ENCODE data around the gene KLK13. TPM values are rescaled to one million over a fixed set of nuclear protein-coding genes. Genes with fewer than 3 reads are reported as not detected.

The KLK13 gene
- total RNA-seq, 1 experiment from 2014 or later: not detected

DNA sequence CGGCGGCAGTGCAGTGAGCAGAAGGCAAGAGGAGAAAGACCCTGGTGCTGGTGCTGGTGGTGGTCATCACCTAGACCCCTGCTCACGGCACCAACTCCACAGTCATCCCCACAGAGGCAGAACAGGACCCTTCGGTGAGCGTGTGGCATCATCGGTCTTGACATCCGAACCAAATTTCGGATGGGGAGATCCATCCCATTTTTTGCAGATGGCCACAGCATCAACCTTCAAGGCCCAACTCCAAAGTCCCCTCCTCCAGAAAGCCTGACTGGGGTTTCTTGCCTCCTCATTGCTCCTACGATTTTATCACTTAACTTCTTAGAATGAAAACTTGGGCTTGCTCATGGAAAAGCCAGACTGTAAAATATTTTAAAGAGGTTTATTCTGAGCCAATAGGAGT lies 21.4 kb downstream of the KLK13 start:
- BruUV-seq (replicated peaks): no TSS peak
- intact Hi-C loops (cut with micrococcal nuclease; ENCODE audit: unreplicated experiment): no loop called here
- POLR2A ChIA-PET (ENCODE audit: low non-redundant PET): no interaction called here
- no peak overlapping the region for H3K27ac ChIP-seq (ENCODE audit: low read depth, low read length, poor library complexity, severe bottlenecking)
- no peaks in the 10 kb centered on the region for H3K4me1 ChIP-seq (ENCODE audit: insufficient read depth, low read length, poor library complexity, severe bottlenecking)
- no peak for DNase-seq (ENCODE audit: low spot score)
- H3K36me3 ChIP-seq (ENCODE audit: insufficient read depth, low read length, poor library complexity, severe bottlenecking): no peaks in the 10 kb centered on the region
- H3K4me3 ChIP-seq (ENCODE audit: low read depth, low read length, poor library complexity, severe bottlenecking): no peak overlapping the region
- no peaks in the 10 kb centered on the region for H3K27me3 ChIP-seq (replicated peaks; ENCODE audit: insufficient read depth, low read depth, low read length, poor library complexity)
- TF ChIP-seq, protein P1, sequence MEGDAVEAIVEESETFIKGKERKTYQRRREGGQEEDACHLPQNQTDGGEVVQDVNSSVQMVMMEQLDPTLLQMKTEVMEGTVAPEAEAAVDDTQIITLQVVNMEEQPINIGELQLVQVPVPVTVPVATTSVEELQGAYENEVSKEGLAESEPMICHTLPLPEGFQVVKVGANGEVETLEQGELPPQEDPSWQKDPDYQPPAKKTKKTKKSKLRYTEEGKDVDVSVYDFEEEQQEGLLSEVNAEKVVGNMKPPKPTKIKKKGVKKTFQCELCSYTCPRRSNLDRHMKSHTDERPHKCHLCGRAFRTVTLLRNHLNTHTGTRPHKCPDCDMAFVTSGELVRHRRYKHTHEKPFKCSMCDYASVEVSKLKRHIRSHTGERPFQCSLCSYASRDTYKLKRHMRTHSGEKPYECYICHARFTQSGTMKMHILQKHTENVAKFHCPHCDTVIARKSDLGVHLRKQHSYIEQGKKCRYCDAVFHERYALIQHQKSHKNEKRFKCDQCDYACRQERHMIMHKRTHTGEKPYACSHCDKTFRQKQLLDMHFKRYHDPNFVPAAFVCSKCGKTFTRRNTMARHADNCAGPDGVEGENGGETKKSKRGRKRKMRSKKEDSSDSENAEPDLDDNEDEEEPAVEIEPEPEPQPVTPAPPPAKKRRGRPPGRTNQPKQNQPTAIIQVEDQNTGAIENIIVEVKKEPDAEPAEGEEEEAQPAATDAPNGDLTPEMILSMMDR (conservative IDR thresholded peaks at IDR 0.05; ENCODE audit: low read depth, low read length): no peak
- no peak for TF ChIP-seq EZH2 (IDR thresholded peaks at IDR 0.05; ENCODE audit: borderline replicate concordance, low read depth, low read length, poor library complexity, severe bottlenecking)
- H3K9me3 ChIP-seq (ENCODE audit: low read depth, low read length, poor library complexity, severe bottlenecking): no peaks in the 10 kb centered on the region
- CTCF ChIA-PET: no interaction called here

DNA sequence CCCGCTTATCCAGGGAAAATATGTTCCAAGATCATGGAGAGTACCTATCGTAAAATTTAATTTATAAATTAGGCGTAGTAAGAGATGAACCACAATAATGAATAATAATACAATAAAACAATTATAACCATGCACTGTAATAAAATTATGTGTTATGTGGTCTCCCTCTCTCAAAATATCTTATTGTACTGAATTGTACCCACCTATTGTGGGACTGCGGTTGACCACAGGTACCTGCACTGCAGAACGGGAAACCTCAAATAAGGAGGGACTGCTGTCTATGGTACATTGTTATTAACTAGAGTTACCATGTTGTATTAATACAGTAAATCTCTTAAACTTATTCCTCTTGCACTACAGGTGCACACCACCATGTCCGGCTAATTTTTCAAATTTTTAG lies 24.7 kb downstream of the KLK13 start:
- TF ChIP-seq EZH2 (IDR thresholded peaks at IDR 0.05; ENCODE audit: borderline replicate concordance, low read depth, low read length, poor library complexity, severe bottlenecking): no peak
- TF ChIP-seq, protein P1 (conservative IDR thresholded peaks at IDR 0.05; ENCODE audit: low read depth, low read length): no peak
- DNase-seq (ENCODE audit: low spot score): no peak
- BruUV-seq (replicated peaks): no TSS peak
- intact Hi-C loops (cut with micrococcal nuclease; ENCODE audit: unreplicated experiment): no loop called here
- Histone ChIP-seq H3K27ac (ENCODE audit: low read depth, low read length, poor library complexity, severe bottlenecking) (no peak overlapping the region), H3K4me1 (ENCODE audit: insufficient read depth, low read length, poor library complexity, severe bottlenecking) (no peaks in the 10 kb centered on the region), H3K27me3 (replicated peaks; ENCODE audit: insufficient read depth, low read depth, low read length, poor library complexity) (no peaks in the 10 kb centered on the region), H3K9me3 (ENCODE audit: low read depth, low read length, poor library complexity, severe bottlenecking) (no peaks in the 10 kb centered on the region), H3K4me3 (ENCODE audit: low read depth, low read length, poor library complexity, severe bottlenecking) (no peak overlapping the region), H3K36me3 (ENCODE audit: insufficient read depth, low read length, poor library complexity, severe bottlenecking) (no peaks in the 10 kb centered on the region)
- ChIA-PET CTCF (no interaction called here), POLR2A (ENCODE audit: low non-redundant PET) (no interaction called here)

- no peak overlapping the region for H3K27ac ChIP-seq (ENCODE audit: low read depth, low read length, poor library complexity, severe bottlenecking)
- peaks cover 4% of the 10 kb centered on the region for H3K27me3 ChIP-seq (replicated peaks; ENCODE audit: insufficient read depth, low read depth, low read length, poor library complexity)
- TF ChIP-seq, protein P1 (conservative IDR thresholded peaks at IDR 0.05; ENCODE audit: low read depth, low read length): no peak
- no peak for TF ChIP-seq EZH2 (IDR thresholded peaks at IDR 0.05; ENCODE audit: borderline replicate concordance, low read depth, low read length, poor library complexity, severe bottlenecking)
- no peaks in the 10 kb centered on the region for H3K4me1 ChIP-seq (ENCODE audit: insufficient read depth, low read length, poor library complexity, severe bottlenecking)
- no peaks in the 10 kb centered on the region for H3K36me3 ChIP-seq (ENCODE audit: insufficient read depth, low read length, poor library complexity, severe bottlenecking)
- H3K4me3 ChIP-seq (ENCODE audit: low read depth, low read length, poor library complexity, severe bottlenecking): no peak overlapping the region
- intact Hi-C loops (cut with micrococcal nuclease; ENCODE audit: unreplicated experiment): no loop called here
- ChIA-PET CTCF (interaction anchor here (0.7 kb wide), 1 partner anchor 19 kb away, joined by 4 read pairs; no protein-coding TSS in a partner anchor), POLR2A (ENCODE audit: low non-redundant PET) (no interaction called here)
- DNase-seq (ENCODE audit: low spot score): no peak
- BruUV-seq (replicated peaks): no TSS peak
- no peaks in the 10 kb centered on the region for H3K9me3 ChIP-seq (ENCODE audit: low read depth, low read length, poor library complexity, severe bottlenecking)
Measured at GRCh38 chr19:51036519-51036918, 28.4 kb downstream of the KLK13 start.

Measured in A673 (cell line).